GM21367 (cell line): ENCODE measurements around the gene C5orf58.
A peak's percentile ranks its signal among the peaks of the same experiment; 100 is the strongest.

Experiments
- ATAC-seq: cut with Tn5 transposase; IDR thresholded peaks from one replicate; pipeline ENCODE4 v1.9.1; 2021; ENCODE audit not compliant: unreplicated experiment

Gene C5orf58

DNA sequence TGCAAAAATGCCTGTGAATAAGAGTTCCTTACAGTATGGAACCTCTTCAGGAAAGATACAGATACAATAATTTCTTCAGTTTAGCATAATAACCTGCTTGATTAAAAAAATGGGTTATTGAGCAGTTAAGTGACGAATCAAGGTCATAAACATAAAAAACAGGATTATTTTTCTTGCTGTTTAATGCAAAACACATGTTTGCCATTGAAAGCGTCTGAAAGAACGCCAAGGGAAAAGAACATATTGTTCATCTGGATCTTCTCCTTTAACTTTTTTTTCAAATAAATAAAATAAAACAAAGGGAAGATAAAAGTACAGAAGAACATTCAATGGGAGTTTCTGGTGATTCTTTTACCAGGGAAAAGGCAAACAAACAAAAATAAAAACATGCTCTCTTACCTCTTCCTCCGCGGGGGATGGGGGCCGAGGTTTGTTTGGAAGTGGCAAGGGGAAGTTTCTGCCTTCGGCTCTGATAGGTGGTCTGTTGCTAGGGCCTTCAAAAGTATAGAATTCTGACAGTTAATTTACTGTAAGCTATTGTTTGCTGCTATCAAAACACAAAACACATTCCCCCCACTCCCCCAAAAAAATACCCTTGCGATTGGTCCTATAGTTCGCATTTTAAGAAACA is 20.1 kb downstream of the C5orf58 start:
- no peak for ATAC-seq

DNA sequence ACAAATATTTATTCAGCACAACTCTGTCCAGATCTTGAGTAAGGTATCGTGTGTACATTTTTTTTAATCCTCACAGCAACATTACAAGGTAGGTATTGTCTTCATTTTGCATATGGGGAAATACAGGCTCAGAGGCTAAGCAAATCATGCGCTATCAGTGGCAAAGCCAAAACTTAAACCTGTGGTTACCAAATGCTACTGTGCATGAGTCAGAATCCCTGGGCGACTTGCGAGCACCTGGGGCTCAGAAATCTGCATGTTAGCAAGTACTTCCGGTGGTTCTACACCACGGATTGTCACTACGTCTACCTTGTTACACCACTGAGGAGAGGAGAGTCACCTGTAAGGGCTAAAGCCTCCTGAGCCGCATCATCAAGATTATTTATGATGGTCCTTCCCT is 21.3 kb downstream of the C5orf58 start:
- ATAC-seq, result peak; percentile 97

DNA sequence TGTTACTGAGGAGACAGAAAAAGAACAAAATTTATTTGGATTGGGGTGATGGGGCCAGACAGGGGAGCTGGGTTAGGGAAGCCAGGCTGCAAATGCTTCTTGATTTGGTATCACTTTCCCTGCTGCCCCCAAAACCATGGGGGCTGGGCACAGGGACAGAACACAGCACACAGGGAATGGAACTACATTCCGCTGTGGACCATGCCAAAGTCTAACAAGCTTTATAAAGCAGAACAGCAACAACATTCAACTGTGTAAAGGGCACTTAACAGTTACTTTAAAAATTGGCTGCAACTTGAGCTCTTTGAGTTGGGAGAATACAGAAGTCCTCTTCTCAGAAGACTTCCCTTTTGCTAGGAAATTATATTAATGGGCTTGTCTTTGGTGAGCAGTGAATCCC is 23.8 kb downstream of the C5orf58 start:
- ATAC-seq, result no peak

DNA sequence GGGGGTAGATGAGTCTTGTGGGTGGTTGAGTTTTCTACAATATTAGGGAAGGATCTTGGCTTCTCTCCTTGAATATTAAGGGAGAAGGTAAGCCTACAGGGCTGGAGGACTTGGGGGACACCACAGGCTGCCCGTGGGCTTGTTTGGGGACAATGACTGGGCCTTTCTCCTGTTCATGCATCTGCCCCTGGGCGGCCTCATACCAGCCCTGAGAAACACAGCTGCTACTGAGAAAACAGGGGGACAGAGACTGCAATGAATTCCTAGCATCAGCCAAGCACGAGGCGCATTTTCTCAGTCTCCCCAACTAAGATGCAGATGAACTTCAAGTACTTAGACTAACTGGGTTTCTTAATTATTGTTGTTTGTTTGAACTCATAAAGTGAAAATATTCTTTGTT is 24.6 kb downstream of the C5orf58 start:
- no peak for ATAC-seq

DNA sequence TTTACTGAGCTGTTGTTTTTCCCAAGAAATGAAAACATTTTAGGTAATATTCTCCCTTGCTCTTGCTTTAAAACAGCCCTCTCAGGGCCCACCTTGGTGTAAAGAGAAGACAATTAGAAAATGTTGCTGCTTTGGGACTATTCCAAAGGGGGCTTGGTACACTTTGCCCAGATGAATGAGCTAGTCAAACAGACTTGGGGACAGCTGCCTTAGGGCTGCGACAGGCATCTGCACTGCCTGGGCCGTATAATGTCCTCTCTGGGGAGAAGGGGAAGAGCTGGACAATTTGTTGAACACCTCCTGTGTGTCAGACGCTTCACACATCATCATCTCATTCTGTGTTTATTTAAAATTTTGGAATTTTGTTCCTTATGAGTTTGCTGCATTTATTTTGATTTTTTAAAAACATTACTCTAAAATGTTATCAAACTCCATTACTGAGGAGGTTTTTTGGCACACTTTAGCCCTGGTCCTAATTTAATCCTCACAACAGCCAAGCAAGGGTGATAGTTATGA is 28.8 kb downstream of the C5orf58 start:
- ATAC-seq, result no peak

DNA sequence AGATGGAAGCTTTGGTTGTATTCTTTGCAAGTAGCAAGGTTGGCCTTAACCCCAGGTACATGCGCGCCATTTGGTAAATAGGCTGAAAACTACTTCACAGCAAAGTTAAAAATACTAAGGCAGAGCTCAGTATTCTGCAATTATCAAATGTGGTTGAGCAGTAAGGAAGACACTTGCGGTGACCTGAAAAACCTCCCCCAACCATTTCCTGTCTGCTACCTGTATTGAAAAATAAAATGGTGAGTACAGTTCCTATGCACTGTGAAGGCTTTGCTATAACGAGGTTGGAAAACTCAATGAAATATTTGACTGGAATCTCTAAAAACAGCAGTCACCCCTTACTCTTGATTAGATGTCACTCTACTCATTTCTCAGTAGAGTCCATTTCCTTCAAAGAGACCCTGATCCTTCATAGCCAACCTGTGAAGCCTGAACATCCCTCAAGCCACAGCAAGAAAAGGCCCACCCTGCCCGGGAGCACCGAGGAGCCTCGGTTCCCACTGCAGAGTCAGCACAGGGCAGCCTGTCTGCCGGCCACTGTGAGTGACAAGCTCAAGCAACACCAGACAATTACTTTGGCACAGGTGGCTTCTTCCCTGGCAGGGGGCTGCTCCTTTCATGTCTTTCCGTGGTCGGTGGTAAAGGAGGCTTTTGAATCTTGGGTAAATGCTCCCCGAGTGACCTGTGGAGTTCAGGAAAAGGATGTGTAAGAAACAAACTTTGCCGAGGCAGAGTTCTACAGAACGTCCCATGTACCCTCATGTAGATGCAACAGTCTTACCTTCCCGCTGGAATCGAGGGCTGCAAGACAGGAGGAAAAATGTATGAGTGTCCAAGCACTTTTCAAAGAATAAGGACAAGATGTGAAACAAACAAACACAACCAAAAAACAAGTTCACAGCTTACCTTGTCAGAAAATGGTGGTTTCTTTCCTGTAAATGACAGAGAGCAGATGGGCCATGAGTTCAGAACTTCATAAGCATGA is 29.6 kb downstream of the C5orf58 start:
- ATAC-seq, result no peak

DNA sequence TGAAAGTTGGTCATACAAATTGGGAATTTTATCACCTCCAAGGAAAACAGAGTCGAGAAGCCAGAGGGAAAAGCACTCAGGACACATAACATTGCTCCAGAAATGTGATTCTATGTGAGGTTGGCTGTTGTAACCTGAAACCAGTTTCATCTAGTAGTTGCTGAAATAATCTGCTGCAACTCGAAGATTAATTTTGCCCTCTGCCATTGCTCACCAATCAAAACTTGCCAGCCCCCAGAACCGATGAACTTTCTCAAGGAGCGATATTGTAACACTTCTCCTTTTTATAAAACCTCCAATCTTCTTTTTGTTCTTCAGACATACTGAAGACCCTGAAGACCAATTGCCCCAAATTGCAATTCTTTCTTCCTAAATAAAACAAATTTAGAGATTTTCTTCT is 31.1 kb downstream of the C5orf58 start:
- ATAC-seq, result no peak

DNA sequence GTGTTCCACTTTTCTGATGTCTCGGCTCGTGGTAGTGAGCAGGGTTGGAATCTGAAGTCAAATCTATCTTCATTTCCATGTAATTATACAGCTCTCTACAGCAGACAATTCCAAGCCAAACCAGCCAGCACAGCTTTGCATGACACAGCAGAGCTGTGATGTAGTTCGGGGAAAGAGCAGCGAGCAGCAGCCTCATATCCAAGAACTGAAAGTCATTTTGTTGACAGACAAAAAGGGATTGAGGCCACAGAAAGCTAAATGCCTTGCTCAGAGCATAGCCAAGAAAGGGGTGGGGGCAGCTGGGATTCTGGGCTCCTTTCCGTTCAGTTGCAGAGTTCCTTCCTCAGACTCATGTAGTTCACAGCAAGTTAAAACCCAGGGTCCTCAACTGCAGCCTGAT is 32.7 kb downstream of the C5orf58 start:
- ATAC-seq, result no peak

DNA sequence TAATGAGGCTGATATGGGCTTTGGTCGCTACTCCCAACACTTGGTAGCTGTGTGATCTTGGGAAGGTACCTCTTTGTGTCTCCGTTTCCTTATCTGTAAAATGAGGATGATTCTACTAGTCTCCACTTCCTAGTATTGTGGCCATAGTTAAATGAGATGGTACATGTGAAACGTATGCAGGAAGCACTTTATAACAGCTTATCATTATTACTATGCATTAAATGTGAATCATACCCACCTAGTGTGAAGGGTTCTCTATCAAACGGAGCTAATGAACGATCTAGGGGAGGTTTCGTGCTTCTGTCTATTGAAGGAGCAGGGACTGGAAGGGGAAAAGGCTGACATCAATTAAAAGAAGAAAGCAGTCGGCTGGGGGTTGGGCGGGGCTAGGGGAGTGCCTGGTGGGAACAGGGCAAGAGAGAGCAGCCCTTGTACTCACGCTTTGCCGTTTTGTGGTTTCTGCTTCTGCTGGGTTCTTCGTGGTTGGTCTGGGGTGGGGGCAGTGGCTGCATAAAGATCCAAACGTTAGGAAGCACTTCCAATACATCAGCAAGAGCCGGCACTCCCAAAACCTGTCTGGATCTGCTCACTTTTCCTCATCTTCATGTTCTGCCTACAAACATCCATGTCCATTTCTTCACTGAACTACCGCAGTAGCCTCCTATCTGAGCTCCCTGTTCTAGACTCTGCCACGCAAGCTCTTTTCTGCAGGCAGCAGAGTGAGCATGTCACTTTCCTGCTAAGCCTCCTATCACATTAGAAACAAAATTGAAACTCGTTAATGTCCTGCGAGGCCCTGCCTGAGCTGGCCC is 34.0 kb downstream of the C5orf58 start:
- ATAC-seq, result no peak

DNA sequence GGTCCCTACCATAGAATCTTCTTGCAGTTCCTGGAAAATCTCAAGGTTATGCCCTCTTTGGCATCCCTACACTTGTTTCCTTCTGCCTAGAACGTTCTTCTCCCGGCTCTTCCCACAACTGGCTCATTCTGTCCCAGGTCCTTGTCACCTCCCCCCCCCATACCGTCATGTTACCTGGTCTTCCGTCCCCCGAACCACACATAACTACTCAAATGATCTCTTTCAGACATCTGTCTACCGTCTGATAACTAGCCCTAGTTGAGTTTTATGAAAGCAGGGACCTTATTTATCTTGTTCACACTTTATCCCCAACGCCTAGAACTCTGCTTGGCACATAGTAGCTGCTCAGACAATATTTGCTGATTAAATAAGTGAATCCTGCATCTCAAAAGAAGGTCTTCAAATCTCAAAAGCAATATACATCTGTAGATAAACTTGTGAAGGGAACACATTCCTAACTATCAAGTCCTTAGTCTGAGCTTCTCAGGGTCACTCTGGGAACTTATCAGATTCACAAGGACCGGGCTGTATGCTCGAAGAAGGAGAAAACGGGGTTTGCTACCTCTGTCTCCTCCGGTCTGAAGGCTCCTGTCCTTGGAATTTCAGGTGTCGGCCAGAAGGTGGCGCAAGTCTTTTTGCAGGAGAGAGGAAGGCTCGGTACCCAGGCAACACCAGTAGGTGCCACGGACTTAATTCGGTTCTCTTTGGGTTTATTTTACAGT is 34.8 kb downstream of the C5orf58 start:
- peak; percentile 85 for ATAC-seq

DNA sequence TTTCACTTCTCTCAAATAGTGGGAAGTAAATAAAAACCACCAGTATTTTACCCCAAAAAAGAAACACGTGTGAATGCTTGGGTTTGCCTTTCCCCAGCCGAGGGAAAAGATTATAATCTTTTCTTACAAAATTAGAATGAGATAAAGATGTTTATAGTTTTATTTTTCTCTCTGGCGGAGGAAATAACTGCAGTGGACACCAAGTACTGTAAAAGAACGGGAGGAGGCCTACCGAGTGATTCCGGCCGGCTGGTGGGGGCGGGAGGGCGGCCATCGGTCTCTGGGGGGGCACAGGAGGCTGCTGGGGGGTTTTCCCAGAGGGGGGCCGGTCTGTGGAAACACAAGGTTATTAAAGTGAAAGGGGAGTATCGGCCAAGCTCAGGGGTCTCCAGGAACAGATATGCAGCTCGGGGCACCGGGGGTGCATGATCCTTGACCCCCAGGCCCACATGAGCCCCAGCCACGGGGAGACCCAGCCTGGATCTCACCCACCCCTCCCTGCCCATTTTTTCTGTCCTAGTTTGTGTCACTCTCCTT is 35.4 kb downstream of the C5orf58 start:
- ATAC-seq, result no peak

DNA sequence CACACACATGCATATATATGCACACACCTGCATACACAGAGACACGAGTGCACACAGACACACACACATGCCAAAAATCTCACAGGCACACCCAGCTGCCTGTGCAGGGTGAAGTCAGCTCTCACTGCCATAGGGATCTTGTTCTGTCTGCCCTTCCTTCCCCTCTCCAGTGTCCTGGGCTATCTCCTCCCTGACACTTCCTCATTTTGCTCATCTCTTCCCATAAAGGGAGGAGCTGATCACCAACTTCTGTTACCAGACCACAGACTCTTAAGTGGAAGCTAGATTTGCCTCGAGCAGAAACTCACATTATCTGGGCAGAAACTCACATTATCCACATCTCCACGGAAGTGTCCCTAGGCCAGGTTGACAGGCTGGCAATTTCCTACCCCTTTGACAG is 36.1 kb downstream of the C5orf58 start:
- ATAC-seq, result no peak

DNA sequence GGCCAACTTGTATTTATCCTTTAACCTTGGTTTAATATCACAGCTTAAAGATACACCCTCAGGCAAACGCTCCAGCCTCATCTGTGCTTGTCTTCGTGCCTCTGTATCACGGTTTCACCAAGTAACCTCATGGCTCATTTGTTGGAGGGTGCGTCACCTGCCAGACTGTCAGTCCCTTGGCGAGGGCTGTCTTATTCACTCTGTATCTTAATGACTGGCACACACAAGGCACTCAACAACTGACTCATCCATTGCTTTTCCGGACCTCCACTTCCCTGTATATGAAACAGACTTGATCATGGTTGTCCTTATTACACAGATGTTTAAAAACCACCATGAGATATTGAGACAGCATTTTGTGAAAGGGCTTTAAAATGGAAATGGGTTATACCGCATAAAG is 36.8 kb downstream of the C5orf58 start:
- no peak for ATAC-seq

DNA sequence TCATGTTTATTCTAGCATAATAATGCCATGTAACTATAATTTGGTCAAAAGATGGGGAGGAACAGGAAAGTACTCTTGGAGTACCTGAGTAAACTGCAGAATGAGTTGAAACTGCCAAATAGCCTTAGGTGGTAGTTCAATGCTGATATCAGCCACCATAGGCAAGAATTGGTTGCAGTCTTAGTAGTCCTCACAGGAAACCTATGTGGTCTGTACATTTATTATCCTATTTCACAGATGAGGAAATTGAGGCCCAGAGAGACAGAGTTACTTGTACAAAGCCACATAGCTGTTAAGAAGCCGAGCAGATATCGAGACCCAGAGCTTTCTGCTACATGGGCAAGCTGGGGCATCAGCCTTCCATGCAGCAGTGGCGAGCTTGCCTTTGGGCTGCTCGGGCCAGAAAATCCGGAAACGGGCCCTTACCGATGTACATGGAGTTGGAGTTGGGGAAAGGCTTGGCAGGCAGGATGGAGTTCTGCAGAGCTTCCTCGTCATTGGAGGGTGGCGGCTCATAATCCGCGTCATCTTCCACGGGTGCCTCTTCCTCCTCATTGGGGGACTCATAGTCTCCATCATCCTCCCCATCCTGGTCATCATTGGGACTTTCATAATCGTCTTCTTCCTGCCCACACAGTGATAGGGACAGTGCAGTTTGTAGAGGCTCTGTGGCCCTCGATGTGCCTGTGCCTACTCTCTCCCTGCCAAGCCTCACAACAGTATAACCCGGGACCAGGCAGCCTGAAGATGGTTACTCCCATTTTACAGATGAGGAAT is 37.7 kb downstream of the C5orf58 start:
- no peak for ATAC-seq

DNA sequence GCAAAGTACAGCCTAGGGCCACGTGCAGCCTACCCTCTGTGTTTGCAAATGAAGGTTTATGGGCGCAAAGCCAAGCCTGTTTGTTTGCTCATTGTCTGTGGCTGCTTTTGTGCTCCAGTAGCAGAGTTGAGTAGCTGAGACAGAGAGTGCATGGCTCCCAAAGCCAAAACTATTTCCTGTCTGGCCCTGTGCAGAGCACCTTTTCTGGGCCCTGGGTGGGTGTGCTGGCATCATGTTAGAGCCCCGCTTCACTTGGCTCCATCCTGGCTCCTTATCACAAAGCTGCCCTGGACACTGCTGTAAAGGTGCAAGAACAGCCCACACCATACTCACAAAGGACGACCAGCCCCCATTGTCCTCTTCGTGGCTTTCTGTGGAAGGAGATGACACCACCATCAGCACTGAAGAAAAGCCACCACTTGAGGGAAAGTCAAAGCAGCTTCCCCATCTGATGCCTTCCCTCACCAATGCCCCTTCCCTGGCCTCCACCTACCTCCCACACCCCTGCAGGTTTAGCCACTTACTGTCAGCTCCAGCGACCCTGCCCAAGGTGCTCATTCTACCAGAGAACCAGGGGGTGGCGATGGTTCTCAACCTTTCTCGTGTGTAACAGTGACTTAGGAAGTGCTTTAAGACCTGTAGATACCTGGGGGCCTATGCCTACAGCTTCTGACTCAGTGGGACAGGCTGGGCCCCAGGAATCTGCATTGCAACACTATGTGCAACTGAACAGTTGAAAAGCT is 41.4 kb downstream of the C5orf58 start:
- ATAC-seq, result no peak

DNA sequence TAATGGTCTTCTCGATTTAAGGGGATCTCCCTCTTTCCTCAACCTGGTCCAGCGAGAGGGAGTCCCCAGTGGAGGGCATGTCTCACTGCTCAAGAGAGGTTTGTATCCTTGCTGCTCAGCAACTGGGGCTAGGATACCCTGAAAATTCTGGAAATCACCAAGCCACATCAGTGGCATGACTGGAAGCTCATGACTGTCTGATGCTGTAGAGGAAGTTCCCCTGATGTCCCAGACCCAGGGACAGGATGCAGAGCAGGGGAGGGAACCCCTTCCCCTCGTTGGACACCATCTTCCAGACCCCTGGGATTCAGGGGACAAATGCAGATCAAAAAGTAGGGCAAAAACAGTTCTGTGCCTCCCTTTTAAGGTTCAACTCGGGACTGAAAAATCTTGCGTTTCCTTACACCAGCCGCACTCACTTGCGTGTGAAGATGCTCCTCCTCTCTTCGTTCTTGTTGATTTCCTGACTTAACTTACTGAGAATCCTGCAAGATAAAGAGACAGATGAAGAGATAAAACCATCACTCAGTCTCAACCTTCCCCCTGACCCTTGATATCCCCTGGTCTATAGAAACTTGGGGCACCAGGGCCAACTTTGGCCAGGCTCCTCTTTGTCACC is 42.7 kb downstream of the C5orf58 start:
- no peak for ATAC-seq

DNA sequence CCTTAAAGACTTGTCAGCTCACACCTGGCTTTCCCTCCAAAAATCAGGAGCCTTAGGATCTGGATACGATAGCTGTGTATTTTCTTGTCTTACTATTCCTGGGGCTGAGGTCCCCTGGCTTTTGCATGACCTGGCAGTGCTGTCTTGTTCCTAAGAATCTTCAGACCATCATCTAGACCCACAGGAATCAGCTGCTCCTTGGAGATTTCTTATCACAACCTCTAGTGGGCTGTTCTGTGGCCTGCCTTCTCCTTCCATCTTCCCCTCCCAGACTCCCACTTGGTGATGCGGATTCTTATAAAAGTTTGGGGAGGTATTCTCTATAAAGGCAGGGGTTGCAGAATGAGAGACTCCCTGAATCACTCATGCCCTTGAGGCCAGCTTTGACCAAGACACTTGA is 43.4 kb downstream of the C5orf58 start:
- no peak for ATAC-seq

DNA sequence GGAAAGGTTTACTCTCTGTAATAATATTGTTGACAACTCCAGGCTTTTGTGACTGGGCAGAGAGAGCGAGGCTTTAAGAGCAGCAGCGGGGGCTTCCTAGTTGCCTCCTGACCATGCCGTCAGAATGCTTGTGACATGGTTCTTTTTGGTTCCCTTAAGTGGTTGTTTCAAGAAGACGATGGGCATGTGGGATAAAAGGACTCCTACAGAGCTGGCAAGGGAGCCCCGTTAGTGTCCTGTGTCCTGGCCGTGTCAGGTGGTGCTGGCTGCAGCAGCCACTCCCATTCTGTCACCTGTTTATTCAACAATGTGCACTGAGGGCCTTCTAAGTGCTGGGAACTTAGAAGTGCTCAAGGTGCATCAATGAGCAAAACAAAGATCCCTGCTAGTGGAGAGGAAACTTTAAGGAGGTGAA is 45.1 kb downstream of the C5orf58 start:
- no peak for ATAC-seq
